ENCODE results near the gene NCK2.

NCK2 gene

GRCh38 chr2:105885456-105885855 lies 140.7 kb downstream of the NCK2 start:
- CTCF ChIA-PET, result no interaction called here
- no peak for TF ChIP-seq BHLHE40 (IDR thresholded peaks at IDR 0.05; ENCODE audit: borderline replicate concordance)
- no peak for TF ChIP-seq CTBP1 (IDR thresholded peaks at IDR 0.05; ENCODE audit: borderline replicate concordance)
- no peak for TF ChIP-seq LEF1 (IDR thresholded peaks at IDR 0.05; ENCODE audit: borderline replicate concordance)
- no peak for TF ChIP-seq ELF4 (IDR thresholded peaks at IDR 0.05)
- no peak for TF ChIP-seq HDGF (IDR thresholded peaks at IDR 0.05; ENCODE audit: borderline replicate concordance)
- TF ChIP-seq NFRKB (IDR thresholded peaks at IDR 0.05), result no peak
- TF ChIP-seq ARNT (IDR thresholded peaks at IDR 0.05), result no peak
- no peak for TF ChIP-seq PKNOX1 (IDR thresholded peaks at IDR 0.05)
- TF ChIP-seq SP1 (IDR thresholded peaks at IDR 0.05), result no peak
- DNase-seq (ENCODE audit: extremely low spot score), result no peak
- POLR2A ChIA-PET, result no interaction called here

DNA sequence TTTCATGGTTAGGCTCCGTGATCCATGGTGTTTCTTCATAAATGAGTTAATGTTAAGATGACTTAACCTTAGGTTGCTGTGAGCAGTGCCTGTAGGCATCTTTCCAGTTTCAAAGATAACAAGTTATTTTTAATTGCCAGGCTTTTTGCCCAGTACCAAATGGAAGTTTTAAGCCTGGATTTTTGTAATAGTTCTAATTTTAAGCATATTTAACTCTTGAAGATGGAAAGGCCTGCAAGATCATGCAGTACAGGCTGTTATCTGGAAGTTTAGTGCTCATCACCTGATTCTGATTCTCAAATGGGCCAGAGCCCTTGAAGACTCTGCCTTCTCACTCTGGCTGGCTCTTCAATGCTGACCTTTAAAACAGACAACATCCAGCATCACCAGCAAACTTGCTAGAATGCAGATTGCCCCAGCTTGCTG lies 141.3 kb downstream of the NCK2 start:
- TF ChIP-seq ELF4 (IDR thresholded peaks at IDR 0.05) (no peak), CTBP1 (IDR thresholded peaks at IDR 0.05; ENCODE audit: borderline replicate concordance) (no peak)
- ChIA-PET CTCF (no interaction called here), POLR2A (no interaction called here)
- DNase-seq (ENCODE audit: extremely low spot score), result no peak

GRCh38 chr2:105886687-105887086 lies 142.0 kb downstream of the NCK2 start:
- DNase-seq (ENCODE audit: extremely low spot score), result no peak
- CTCF ChIA-PET, result no interaction called here
- POLR2A ChIA-PET, result no interaction called here
- TF ChIP-seq L3MBTL2 (conservative IDR thresholded peaks at IDR 0.05) (no peak), FOXM1 (IDR thresholded peaks at IDR 0.05; ENCODE audit: borderline replicate concordance) (no peak), ZNF384 (IDR thresholded peaks at IDR 0.05) (no peak), ELF4 (IDR thresholded peaks at IDR 0.05) (no peak), FOXK2 (IDR thresholded peaks at IDR 0.05) (no peak), TARDBP (IDR thresholded peaks at IDR 0.05) (no peak), SUZ12 (IDR thresholded peaks at IDR 0.05) (no peak), BHLHE40 (IDR thresholded peaks at IDR 0.05; ENCODE audit: borderline replicate concordance) (no peak), LEF1 (IDR thresholded peaks at IDR 0.05; ENCODE audit: borderline replicate concordance) (no peak), ARNT (IDR thresholded peaks at IDR 0.05) (no peak), FOXA1 (IDR thresholded peaks at IDR 0.05) (no peak), SP1 (IDR thresholded peaks at IDR 0.05) (no peak), CTBP1 (IDR thresholded peaks at IDR 0.05; ENCODE audit: borderline replicate concordance) (no peak), HDGF (IDR thresholded peaks at IDR 0.05; ENCODE audit: borderline replicate concordance) (no peak), PKNOX1 (IDR thresholded peaks at IDR 0.05) (no peak)

DNA sequence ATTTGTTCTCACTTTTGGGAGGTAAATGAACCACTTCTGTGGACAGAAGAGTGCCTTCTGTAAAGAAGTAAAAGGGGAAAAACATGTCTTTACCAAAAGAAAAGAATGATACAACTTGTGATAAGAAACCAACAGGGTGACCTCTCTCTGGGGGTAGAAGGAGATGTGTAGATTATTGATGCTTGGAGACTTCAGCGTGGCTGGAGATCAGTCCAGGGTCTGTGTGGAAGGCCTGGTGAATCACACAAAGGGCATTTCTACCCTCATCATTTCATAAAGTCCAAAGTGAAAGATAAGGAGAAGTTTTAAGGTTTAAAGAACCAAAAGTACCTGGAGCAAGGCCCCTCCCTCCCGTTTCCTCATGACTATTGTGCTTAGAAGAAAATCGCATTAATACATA lies 142.5 kb downstream of the NCK2 start:
- ChIA-PET POLR2A (no interaction called here), CTCF (no interaction called here)
- DNase-seq (ENCODE audit: extremely low spot score), result no peak
- TF ChIP-seq SP1 (IDR thresholded peaks at IDR 0.05), result no peak
- TF ChIP-seq FOXM1 (IDR thresholded peaks at IDR 0.05; ENCODE audit: borderline replicate concordance), result no peak
- TF ChIP-seq CTBP1 (IDR thresholded peaks at IDR 0.05; ENCODE audit: borderline replicate concordance), result no peak
- TF ChIP-seq HDGF (IDR thresholded peaks at IDR 0.05; ENCODE audit: borderline replicate concordance), result no peak
- TF ChIP-seq FOXA1 (IDR thresholded peaks at IDR 0.05), result no peak
- TF ChIP-seq ELF4 (IDR thresholded peaks at IDR 0.05), result no peak
- no peak for TF ChIP-seq SUZ12 (IDR thresholded peaks at IDR 0.05)
- TF ChIP-seq NFRKB (IDR thresholded peaks at IDR 0.05), result no peak
- TF ChIP-seq FOXK2 (IDR thresholded peaks at IDR 0.05), result no peak
- no peak for TF ChIP-seq BHLHE40 (IDR thresholded peaks at IDR 0.05; ENCODE audit: borderline replicate concordance)
- TF ChIP-seq ZNF384 (IDR thresholded peaks at IDR 0.05), result no peak

DNA sequence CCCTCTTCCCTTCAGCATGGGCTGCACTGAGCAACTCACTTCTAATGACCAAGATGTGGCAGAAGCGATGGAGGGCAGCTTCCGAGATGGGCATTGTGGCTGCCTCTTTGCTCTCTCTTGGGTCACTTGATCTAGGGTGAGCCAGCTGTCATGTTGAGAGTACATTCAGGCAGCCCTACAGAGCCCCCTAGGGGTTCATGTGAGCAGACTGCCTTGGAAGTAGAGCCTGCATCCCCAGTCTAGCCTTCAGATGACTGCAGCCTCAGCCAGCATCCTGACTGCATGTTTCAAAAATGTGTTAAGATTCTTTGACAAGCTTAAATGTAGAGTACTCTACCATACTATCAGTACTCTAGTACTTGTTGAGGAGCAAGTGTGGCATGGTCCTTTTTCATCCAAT lies 143.9 kb downstream of the NCK2 start:
- CTCF ChIA-PET, result no interaction called here
- POLR2A ChIA-PET, result no interaction called here
- peak; percentile 15 for DNase-seq (ENCODE audit: extremely low spot score)
- TF ChIP-seq NFRKB (IDR thresholded peaks at IDR 0.05) (no peak), SP1 (IDR thresholded peaks at IDR 0.05) (no peak), FOXM1 (IDR thresholded peaks at IDR 0.05; ENCODE audit: borderline replicate concordance) (no peak), ELF4 (IDR thresholded peaks at IDR 0.05) (no peak), TARDBP (IDR thresholded peaks at IDR 0.05) (no peak), ARNT (IDR thresholded peaks at IDR 0.05) (no peak), CTBP1 (IDR thresholded peaks at IDR 0.05; ENCODE audit: borderline replicate concordance) (no peak), SUZ12 (IDR thresholded peaks at IDR 0.05) (no peak), FOXA1 (IDR thresholded peaks at IDR 0.05) (no peak)

- DNase-seq (ENCODE audit: extremely low spot score), result no peak
- ChIA-PET POLR2A (no interaction called here), CTCF (no interaction called here)
- no peak for TF ChIP-seq PKNOX1 (IDR thresholded peaks at IDR 0.05)
- no peak for TF ChIP-seq SUZ12 (IDR thresholded peaks at IDR 0.05)
- TF ChIP-seq FOXM1 (IDR thresholded peaks at IDR 0.05; ENCODE audit: borderline replicate concordance), result no peak
- no peak for TF ChIP-seq SP1 (IDR thresholded peaks at IDR 0.05)
- no peak for TF ChIP-seq FOXK2 (IDR thresholded peaks at IDR 0.05)
- TF ChIP-seq LEF1 (IDR thresholded peaks at IDR 0.05; ENCODE audit: borderline replicate concordance), result no peak
- TF ChIP-seq HDGF (IDR thresholded peaks at IDR 0.05; ENCODE audit: borderline replicate concordance), result no peak
- TF ChIP-seq ZNF384 (IDR thresholded peaks at IDR 0.05), result no peak
- TF ChIP-seq ELF4 (IDR thresholded peaks at IDR 0.05), result no peak
- TF ChIP-seq NFRKB (IDR thresholded peaks at IDR 0.05), result no peak
- no peak for TF ChIP-seq FOXA1 (IDR thresholded peaks at IDR 0.05)
Measured at GRCh38 chr2:105889046-105889445, 144.3 kb downstream of the NCK2 start.

DNA sequence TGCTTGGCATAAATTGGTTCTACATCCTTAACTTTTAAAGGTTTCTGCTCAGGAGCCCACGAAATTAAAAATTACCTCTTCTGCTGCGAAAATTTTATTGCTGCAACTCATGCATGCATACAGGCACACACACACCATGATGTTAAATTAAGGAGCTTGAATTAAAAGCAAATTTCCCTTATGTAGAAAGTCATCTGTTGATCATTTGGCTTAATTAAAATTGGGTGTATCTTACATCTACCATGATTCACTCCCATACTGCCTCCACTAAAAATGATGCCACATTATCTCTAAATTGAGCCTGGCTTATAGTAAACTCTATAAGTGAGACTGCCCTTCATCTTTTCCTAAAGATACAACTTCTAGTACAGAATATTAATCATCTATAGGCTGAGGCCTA lies 145.4 kb downstream of the NCK2 start:
- ChIA-PET CTCF (no interaction called here), POLR2A (no interaction called here)
- no peak for TF ChIP-seq CTBP1 (IDR thresholded peaks at IDR 0.05; ENCODE audit: borderline replicate concordance)
- no peak for TF ChIP-seq ZNF384 (IDR thresholded peaks at IDR 0.05)
- no peak for TF ChIP-seq BHLHE40 (IDR thresholded peaks at IDR 0.05; ENCODE audit: borderline replicate concordance)
- no peak for TF ChIP-seq SP1 (IDR thresholded peaks at IDR 0.05)
- no peak for TF ChIP-seq FOXM1 (IDR thresholded peaks at IDR 0.05; ENCODE audit: borderline replicate concordance)
- no peak for TF ChIP-seq HDGF (IDR thresholded peaks at IDR 0.05; ENCODE audit: borderline replicate concordance)
- no peak for TF ChIP-seq FOXA1 (IDR thresholded peaks at IDR 0.05)
- TF ChIP-seq LEF1 (IDR thresholded peaks at IDR 0.05; ENCODE audit: borderline replicate concordance), result no peak
- no peak for TF ChIP-seq FOXK2 (IDR thresholded peaks at IDR 0.05)
- TF ChIP-seq SUZ12 (IDR thresholded peaks at IDR 0.05), result no peak
- TF ChIP-seq TARDBP (IDR thresholded peaks at IDR 0.05), result no peak
- no peak for TF ChIP-seq L3MBTL2 (conservative IDR thresholded peaks at IDR 0.05)
- TF ChIP-seq PKNOX1 (IDR thresholded peaks at IDR 0.05), result no peak
- no peak for TF ChIP-seq NFRKB (IDR thresholded peaks at IDR 0.05)
- no peak for TF ChIP-seq ELF4 (IDR thresholded peaks at IDR 0.05)
- TF ChIP-seq ARNT (IDR thresholded peaks at IDR 0.05), result no peak
- no peak for DNase-seq (ENCODE audit: extremely low spot score)

All from HEK293T (cell line).